Right lobe of liver (tissue), 6 donors: Measurements from ENCODE around the gene CADM2. TPM values are rescaled to one million over a fixed set of nuclear protein-coding genes. Genes with fewer than 3 reads are reported as not detected.

Experiments used
- ATAC-seq, 4 donors: fragments of 200-7000 bp; cut with Tn5 transposase; one replicate each; pipeline ENCODE4 v1.9.1; 2020; ENCODE audit warnings: mild to moderate bottlenecking in 4 of 4, moderate library complexity in 4 of 4
- DNase-seq, 3 donors: peaks; one replicate each; pipeline ENCODE4 v3.0.0-alpha.2; 2020
- H3K27ac ChIP-seq, 3 donors: fragments of 200-600 bp; one replicate each; pipeline ENCODE4 v1.8.0; 2022
- H3K27me3 ChIP-seq, 2 donors: fragments of 200-600 bp; one replicate each; pipeline ENCODE4 v1.8.0; 2022
- H3K36me3 ChIP-seq, 4 donors: fragments of 200-600 bp; sonication (generic) in 1 of 4; one replicate each; pipeline versions ENCODE4 v1.5.1 to v1.8.0; 2017 to 2022; ENCODE audit warnings: control low read depth in 1 of 4
- H3K4me1 ChIP-seq, 4 donors: fragments of 200-600 bp; sonication (generic) in 1 of 4; one replicate each; pipeline versions ENCODE4 v1.5.1 to v1.8.0; 2017 to 2022; ENCODE audit warnings: control low read depth in 1 of 4
- H3K4me3 ChIP-seq, 3 donors: fragments of 200-600 bp; one replicate each; pipeline ENCODE4 v1.8.0; 2022
- H3K9me3 ChIP-seq, 4 donors: fragments of 200-600 bp; sonication (generic) in 1 of 4; one replicate each; pipeline versions ENCODE4 v1.5.1 to v1.8.0; 2017 to 2022; ENCODE audit warnings: control low read depth in 1 of 4
- POLR2A ChIP-seq: fragments of 450-650 bp; IDR thresholded peaks from one replicate; pipeline ENCODE4 v1.6.1; 2017; ENCODE audit warnings: antibody characterized with exemption, mild to moderate bottlenecking
- WGBS: methylation state at CpG from one replicate; pipeline ENCODE4 v1.1.6; 2018; ENCODE audit warnings: low coverage, low lambda C conversion rate; ENCODE audit not compliant: insufficient coverage; ENCODE audit errors: missing lambda C conversion rate; 5-methylcytosine and 5-hydroxymethylcytosine counted together
- intact Hi-C, 2 donors: fragments of 100-400 bp; cut with DNase I; formaldehyde crosslinking; loops; one replicate each; pipeline versions ENCODE4 v1.11.2 to v1.14.1; 2022
- total RNA-seq, 6 experiments: library from RNA; depleted of rRNA in 2 of 6; stranded (reverse); fragments of >200 nt in 2 of 6; fragmentation: NEBNext Ultra II Directional in 3 of 6; extraction: Animal tissue kit (Norgen Biotek cat#: 25700) in 3 of 6; gene quantifications; one replicate each; pipeline versions ENCODE4 v1.1.0 to v1.2.4, GENCODE V29; 2016 to 2023
- TF ChIP-seq, protein P1 (sequence below), 4 donors: fragments of 200-600 bp in 3 of 4; fragments of 450-650 bp in 1 of 4; IDR thresholded peaks; one replicate each; pipeline versions ENCODE4 v1.5.1 to v1.8.0; 2016 to 2022; ENCODE audit warnings: antibody characterized with exemption in 4 of 4, mild to moderate bottlenecking in 2 of 4
- donor health status: DM: no; HTN: yes; CAD: no.
- donor health status: DM: no; HTN: no; CAD: no.
- donor health status: DM: no; HTN: no; CAD: no.
- donor health status: DM: no; HTN: yes; CAD: no.
- donor health status: DM: no; HTN: yes; CAD: no.

The CADM2 gene
- total RNA-seq, 6 experiments from 2014 or later: under 0.01 to 1.7 (median 0.15) TPM

DNA sequence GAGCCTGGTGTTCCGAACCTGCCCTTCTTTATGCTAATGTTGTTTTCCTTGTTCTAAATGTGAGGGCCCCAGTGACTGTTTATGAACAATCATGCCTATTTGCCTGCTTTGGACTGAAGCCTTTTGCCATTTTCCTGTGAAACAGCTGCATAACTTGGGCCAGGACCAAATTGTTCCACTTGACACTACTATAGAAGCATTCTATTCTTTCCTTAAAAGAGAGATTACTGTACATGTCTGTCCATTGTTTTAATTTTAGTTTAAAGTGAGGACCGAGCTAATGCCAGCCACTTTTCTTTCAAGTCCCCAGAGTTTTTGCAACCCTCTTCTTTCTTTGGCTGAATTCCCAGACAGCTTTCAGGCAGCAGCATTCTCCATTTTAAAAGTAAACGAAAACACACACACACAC lies 980.3 kb downstream of the CADM2 start:
- ATAC-seq: no peak
- TF ChIP-seq, protein P1, sequence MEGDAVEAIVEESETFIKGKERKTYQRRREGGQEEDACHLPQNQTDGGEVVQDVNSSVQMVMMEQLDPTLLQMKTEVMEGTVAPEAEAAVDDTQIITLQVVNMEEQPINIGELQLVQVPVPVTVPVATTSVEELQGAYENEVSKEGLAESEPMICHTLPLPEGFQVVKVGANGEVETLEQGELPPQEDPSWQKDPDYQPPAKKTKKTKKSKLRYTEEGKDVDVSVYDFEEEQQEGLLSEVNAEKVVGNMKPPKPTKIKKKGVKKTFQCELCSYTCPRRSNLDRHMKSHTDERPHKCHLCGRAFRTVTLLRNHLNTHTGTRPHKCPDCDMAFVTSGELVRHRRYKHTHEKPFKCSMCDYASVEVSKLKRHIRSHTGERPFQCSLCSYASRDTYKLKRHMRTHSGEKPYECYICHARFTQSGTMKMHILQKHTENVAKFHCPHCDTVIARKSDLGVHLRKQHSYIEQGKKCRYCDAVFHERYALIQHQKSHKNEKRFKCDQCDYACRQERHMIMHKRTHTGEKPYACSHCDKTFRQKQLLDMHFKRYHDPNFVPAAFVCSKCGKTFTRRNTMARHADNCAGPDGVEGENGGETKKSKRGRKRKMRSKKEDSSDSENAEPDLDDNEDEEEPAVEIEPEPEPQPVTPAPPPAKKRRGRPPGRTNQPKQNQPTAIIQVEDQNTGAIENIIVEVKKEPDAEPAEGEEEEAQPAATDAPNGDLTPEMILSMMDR (IDR thresholded peaks at IDR 0.05): no peak
- no peak for TF ChIP-seq POLR2A
- Histone ChIP-seq H3K4me3 (no peak overlapping the region), H3K27ac (no peak overlapping the region), H3K27me3 (no peaks in the 10 kb centered on the region), H3K9me3 (no peaks in the 10 kb centered on the region), H3K4me1 (no peaks in the 10 kb centered on the region), H3K36me3 (no peaks in the 10 kb centered on the region)
- WGBS: 27% methylated on average over 3 of the region's 3 CpGs
- no peak for DNase-seq
- intact Hi-C loops: no loop called here

GRCh38 chr3:85950435-85950834 lies 991.6 kb downstream of the CADM2 start:
- H3K36me3 ChIP-seq: no peaks in the 10 kb centered on the region
- no peak overlapping the region for H3K27ac ChIP-seq
- no peaks in the 10 kb centered on the region for H3K9me3 ChIP-seq
- intact Hi-C loops: no loop called here
- DNase-seq (no peak), ATAC-seq (no peak)
- H3K4me1 ChIP-seq: no peaks in the 10 kb centered on the region
- TF ChIP-seq, protein P1 (IDR thresholded peaks at IDR 0.05): no peak
- H3K4me3 ChIP-seq: no peak overlapping the region
- 65% methylated on average over 1 of the region's 1 CpG for WGBS
- H3K27me3 ChIP-seq: no peaks in the 10 kb centered on the region

- intact Hi-C loops: no loop called here
- ATAC-seq (no peak), DNase-seq (no peak)
- no peak for TF ChIP-seq POLR2A
- TF ChIP-seq, protein P1 (IDR thresholded peaks at IDR 0.05): no peak
- no peak overlapping the region for H3K4me3 ChIP-seq
- no peaks in the 10 kb centered on the region for H3K4me1 ChIP-seq
- no peaks in the 10 kb centered on the region for H3K27me3 ChIP-seq
- H3K27ac ChIP-seq: no peak overlapping the region
- no peaks in the 10 kb centered on the region for H3K9me3 ChIP-seq
- no peaks in the 10 kb centered on the region for H3K36me3 ChIP-seq
Measured at GRCh38 chr3:85960793-85961192, 1002.0 kb downstream of the CADM2 start.

GRCh38 chr3:85977615-85978338 lies 1019.0 kb downstream of the CADM2 start:
- 40% methylated on average over 6 of the region's 6 CpGs for WGBS
- no peak for ATAC-seq

More at GRCh38 chr3:85977615-85978338, 1019.0 kb downstream of the CADM2 start:
- H3K4me1 ChIP-seq: no peaks in the 10 kb centered on the region
- no peak overlapping the region for H3K4me3 ChIP-seq
- DNase-seq: no peak
- no peak overlapping the region for H3K27ac ChIP-seq
- H3K9me3 ChIP-seq: no peaks in the 10 kb centered on the region
- intact Hi-C loops: no loop called here
- H3K27me3 ChIP-seq: no peaks in the 10 kb centered on the region
- no peak for TF ChIP-seq POLR2A
- TF ChIP-seq, protein P1 (IDR thresholded peaks at IDR 0.05): no peak
- H3K36me3 ChIP-seq: no peaks in the 10 kb centered on the region
